ENCODE measurements around the gene FMC1.

GRCh38 chr7:139334399-139335150 lies 6.6 kb upstream of the FMC1 start:
- no peak for TF ChIP-seq CTCF (IDR thresholded peaks at IDR 0.05; ENCODE audit: low read depth, low read length)
- TF ChIP-seq EZH2phosphoT487 (IDR thresholded peaks at IDR 0.05; ENCODE audit: low read depth): no peak

All from OCI-LY3 (cell line).